GM12878 (cell line): Measurements from ENCODE around the gene TUBA1B. TPM values are rescaled to one million over a fixed set of nuclear protein-coding genes. Genes with fewer than 3 reads are reported as not detected.

Experiments used
- ATAC-seq: fragments of 200-7000 bp; cut with Tn5 transposase; 3 replicates; pipeline ENCODE4 v1.9.1; 2020; ENCODE audit warnings: mild to moderate bottlenecking, moderate library complexity
- BruUV-seq: library from RNA; stranded (reverse); fragments of 400-500 nt; replicated peaks from 2 replicates; lab custom pipeline; 2021; lab: Mats Ljungman, UMichigan
- CTCF ChIA-PET: fragments of 300-600 bp; sonication (Branson Sonifier 250); formaldehyde crosslinking; extraction: SDS; loops from one replicate; lab custom pipeline; 2021; ENCODE audit warnings: inconsistent platforms; lab: Yijun Ruan, JAX
- POLR2A ChIA-PET: fragments of 350-600 bp; formaldehyde crosslinking; extraction: SDS; loops from one replicate; lab custom pipeline; 2021; ENCODE audit warnings: inconsistent platforms; lab: Charles Lee
- RAD21 ChIA-PET: fragments of 300-600 bp; sonication (Branson Sonifier 250); formaldehyde crosslinking; loops from one replicate; lab custom pipeline; 2023; ENCODE audit warnings: antibody characterized with exemption; ENCODE audit not compliant: unreplicated experiment; lab: Charles Lee
- SMC1A ChIA-PET: fragments of 300-600 bp; sonication (Branson Sonifier 250); formaldehyde crosslinking; loops from one replicate; lab custom pipeline; 2023; ENCODE audit not compliant: unreplicated experiment, uncharacterized antibody; lab: Charles Lee
- DNase-seq: peaks from one replicate; pipeline ENCODE4 v3.0.0-alpha.2; 2011; ENCODE audit warnings: low read depth, low spot score
- FAIRE-seq: peaks from 3 replicates; lab custom pipeline; 2011; peaks lifted over from hg19 to GRCh38; lab: Jason Lieb, UNC
- H2AFZ ChIP-seq: 2 replicates; pipeline ENCODE4 v1.6.0; 2011; ENCODE audit warnings: low read depth, low read length, control low read depth; ENCODE audit not compliant: control insufficient read depth
- H3K27ac ChIP-seq: 2 replicates; pipeline ENCODE4 v1.5.1; 2011; ENCODE audit warnings: control low read depth; ENCODE audit not compliant: control insufficient read depth, insufficient read depth
- H3K27me3 ChIP-seq, 2 experiments: replicated peaks in 1 of 2; 2 replicates each; pipeline versions ENCODE4 v1.6.0 to v1.6.1; 2011; ENCODE audit warnings: low read length in 1 of 2; ENCODE audit not compliant: control insufficient read depth in 2 of 2, insufficient read depth in 2 of 2
- H3K36me3 ChIP-seq, 2 experiments: 2 replicates each; pipeline ENCODE4 v1.5.1; 2011; ENCODE audit warnings: low read length in 1 of 2; ENCODE audit not compliant: control insufficient read depth in 2 of 2, insufficient read depth in 2 of 2
- H3K4me1 ChIP-seq: 2 replicates; pipeline ENCODE4 v1.6.1; 2011; ENCODE audit warnings: mild to moderate bottlenecking, low read length, moderate library complexity, mixed read lengths; ENCODE audit not compliant: control insufficient read depth, insufficient read depth
- H3K4me2 ChIP-seq: 2 replicates; pipeline ENCODE4 v1.6.0; 2011; ENCODE audit warnings: control low read depth; ENCODE audit not compliant: control insufficient read depth, insufficient read depth
- H3K4me3 ChIP-seq: fragments of 200-600 bp; sonication (generic); 2 replicates; pipeline ENCODE4 v1.5.1; 2016
- H3K79me2 ChIP-seq: 2 replicates; pipeline ENCODE4 v1.6.0; 2011; ENCODE audit warnings: low read length; ENCODE audit not compliant: control insufficient read depth, insufficient read depth
- H3K9ac ChIP-seq: 2 replicates; pipeline ENCODE4 v1.8.0; 2011; ENCODE audit warnings: low read length, control low read depth, mixed read lengths; ENCODE audit not compliant: control insufficient read depth, insufficient read depth
- H3K9me3 ChIP-seq: replicated peaks from 3 replicates; pipeline ENCODE4 v1.5.1; 2011; ENCODE audit warnings: mild to moderate bottlenecking, low read length; ENCODE audit not compliant: control insufficient read depth, insufficient read depth
- H4K20me1 ChIP-seq: 2 replicates; pipeline ENCODE4 v1.6.0; 2011; ENCODE audit not compliant: control insufficient read depth, insufficient read depth
- ASH2L ChIP-seq: fragments of 300-600, 200-600 bp; sonication (generic); IDR thresholded peaks from 2 replicates; pipeline ENCODE4 v1.6.1; 2017; ENCODE audit warnings: low read depth, mild to moderate bottlenecking, borderline replicate concordance
- BRCA1 ChIP-seq: IDR thresholded peaks from 2 replicates; pipeline ENCODE4 v1.6.1; 2011; ENCODE audit warnings: low read depth, low read length, improper control_type of control experiment
- CEBPZ ChIP-seq: fragments of 150-350 bp; IDR thresholded peaks from 2 replicates; pipeline ENCODE4 v1.6.1; 2016; ENCODE audit warnings: low read depth, low read length
- CUX1 ChIP-seq: IDR thresholded peaks from 2 replicates; pipeline ENCODE4 v1.6.1; 2012; ENCODE audit warnings: improper control_type of control experiment, low read depth, low read length; ENCODE audit not compliant: insufficient replicate concordance
- HDAC2 ChIP-seq: fragments of 200-600 bp; sonication (generic); IDR thresholded peaks from 2 replicates; pipeline ENCODE4 v1.6.1; 2017
- HDAC6 ChIP-seq: fragments of 200-600 bp; sonication (generic); IDR thresholded peaks from one replicate; pipeline ENCODE4 v1.8.0; 2017; ENCODE audit warnings: antibody characterized with exemption; ENCODE audit not compliant: unreplicated experiment
- KLF5 ChIP-seq: fragments of 450-650 bp; IDR thresholded peaks from 2 replicates; pipeline ENCODE4 v1.6.1; 2014; ENCODE audit warnings: mild to moderate bottlenecking; ENCODE audit not compliant: partially characterized antibody
- MEF2A ChIP-seq: IDR thresholded peaks from 2 replicates; pipeline ENCODE4 v1.6.1; 2011; ENCODE audit warnings: low read depth, mild to moderate bottlenecking, low read length, moderate library complexity; ENCODE audit not compliant: insufficient read depth
- NFYA ChIP-seq: IDR thresholded peaks from 2 replicates; pipeline ENCODE4 v1.6.1; 2011; ENCODE audit warnings: low read depth, mild to moderate bottlenecking, low read length, improper control_type of control experiment, borderline replicate concordance
- NFYB ChIP-seq: IDR thresholded peaks from 2 replicates; pipeline ENCODE4 v1.6.1; 2011; ENCODE audit warnings: low read depth, mild to moderate bottlenecking, low read length, improper control_type of control experiment, moderate library complexity; ENCODE audit not compliant: insufficient read depth
- NRF1 ChIP-seq: conservative IDR thresholded peaks from 2 replicates; pipeline ENCODE4 v1.6.1; 2011; ENCODE audit warnings: mild to moderate bottlenecking, low read depth, low read length, improper control_type of control experiment
- PAX5 ChIP-seq: IDR thresholded peaks from 2 replicates; pipeline ENCODE4 v1.6.1; 2011; ENCODE audit warnings: low read depth, low read length, borderline replicate concordance
- RAD51 ChIP-seq: fragments of 450-650 bp; IDR thresholded peaks from 2 replicates; pipeline ENCODE4 v1.6.1; 2016; ENCODE audit warnings: moderate library complexity, mild to moderate bottlenecking, inconsistent platforms
- SP1 ChIP-seq: IDR thresholded peaks from one replicate; pipeline ENCODE4 v1.6.1; 2011; ENCODE audit warnings: low read depth, low read length
- TBL1XR1 ChIP-seq: IDR thresholded peaks from 2 replicates; pipeline ENCODE4 v1.6.1; 2012; ENCODE audit warnings: low read depth, low read length, improper control_type of control experiment
- YY1 ChIP-seq: IDR thresholded peaks from 2 replicates; pipeline ENCODE4 v1.6.1; 2011; ENCODE audit warnings: low read depth, mild to moderate bottlenecking, low read length
- WGBS: methylation state at CpG from one replicate; pipeline ENCODE4 v1.1.6; 2016; ENCODE audit warnings: low lambda C conversion rate; ENCODE audit not compliant: insufficient replicate concordance, insufficient coverage; ENCODE audit errors: missing lambda C conversion rate; 5-methylcytosine and 5-hydroxymethylcytosine counted together
- in situ Hi-C: fragments of 300-500 bp; cut with MboI; formaldehyde crosslinking; loops from 9 replicates; pipeline ENCODE4 v1.14.3; 2018; ENCODE audit warnings: mixed read lengths
- intact Hi-C: fragments of 100-400 bp; cut with micrococcal nuclease; formaldehyde crosslinking; loops from one replicate; pipeline ENCODE4 v1.14.2; 2022; ENCODE audit not compliant: unreplicated experiment
- polyA plus RNA-seq, 11 experiments: library from polyadenylated mRNA; depleted of rRNA in 4 of 11; unstranded in 6 of 11; stranded (reverse) in 5 of 11; fragments of >200 nt; fragmentation: Nextera tagmentation in 4 of 11; fragmentation: Illumina TruSeq in 1 of 11; extraction: Ambion mirVana in 4 of 11; extraction: Trizol in 1 of 11; gene quantifications; 1 replicate in 1 of 11; 2 replicates in 10 of 11; pipeline versions ENCODE4 v1.2.1 to v1.2.3, GENCODE V29; 2011 to 2016; ENCODE audit warnings: inconsistent platforms in 2 of 11, missing spikeins in 2 of 11, low read depth in 1 of 11
- total RNA-seq, 4 experiments: library from RNA; depleted of rRNA in 3 of 4; stranded (reverse); fragments of >200 nt in 3 of 4; fragmentation: Illumina TruSeq in 1 of 4; extraction: Trizol in 1 of 4; gene quantifications; 2 replicates each; pipeline versions ENCODE4 v1.2.1 to v1.2.3, GENCODE V29; 2013 to 2021

TUBA1B gene
- total and polyA plus RNA-seq, 10 of the 15 experiments (the other 5 are each of a cell fraction or from before 2014, with no cell fraction given), result 2,328 to 4,712 (median 3,552) TPM

GRCh38 chr12:49147384-49147783, 16.2 kb upstream of the TUBA1B start (continued):
- no peak for TF ChIP-seq ASH2L
- TF ChIP-seq PAX5, result no peak

GRCh38 chr12:49146406-49146805, 15.2 kb upstream of the TUBA1B start:
- H3K9ac ChIP-seq, result no peak overlapping the region
- SMC1A ChIA-PET, result interaction anchor here (0.7 to 0.8 kb wide), 2 partner anchors 14 to 98 kb away, joined by 3 to 4 read pairs; no protein-coding TSS in a partner anchor
- no peak for DNase-seq
- POLR2A ChIA-PET, result interaction anchor here (0.5 to 0.6 kb wide), 2 partner anchors 32 to 37 kb away, joined by 4 to 7 read pairs; no protein-coding TSS in a partner anchor
- no peak for FAIRE-seq
- no peak for ATAC-seq
- intact Hi-C loops (no loop called here), in situ Hi-C loops (no loop called here)
- CTCF ChIA-PET, result interaction anchor here (0.6 kb wide), 1 partner anchor 111 kb away, joined by 4 read pairs; no protein-coding TSS in a partner anchor
- no peaks in the 10 kb centered on the region for H3K4me1 ChIP-seq
- H3K27me3 ChIP-seq, result no peaks in the 10 kb centered on the region
- H3K36me3 ChIP-seq, result no peaks in the 10 kb centered on the region
- H4K20me1 ChIP-seq, result no peaks in the 10 kb centered on the region
- no peaks in the 10 kb centered on the region; the same call in 1 of the 2 replicates for H3K79me2 ChIP-seq
- no peak overlapping the region for H3K4me3 ChIP-seq
- H2AFZ ChIP-seq, result no peak overlapping the region
- RAD21 ChIA-PET, result no interaction called here
- H3K9me3 ChIP-seq, result no peaks in the 10 kb centered on the region
- WGBS, result 100% methylated on average over 1 of the region's 1 CpG
- no peak overlapping the region for H3K4me2 ChIP-seq
- no peak overlapping the region for H3K27ac ChIP-seq
- TSS peak; percentile 43 for BruUV-seq
- TF ChIP-seq HDAC2 (no peak), NFYB (no peak), NFYA (no peak), TBL1XR1 (no peak), BRCA1 (no peak), MEF2A (no peak), HDAC6 (no peak), RAD51 (no peak), SP1 (no peak), YY1 (no peak), NRF1 (no peak), CEBPZ (no peak), CUX1 (no peak), KLF5 (no peak)
